B cell (primary cell): ENCODE data around the gene RDH8. TPM values are rescaled to one million over a fixed set of nuclear protein-coding genes. Genes with fewer than 3 reads are reported as not detected.

ENCODE experiments used
- ATAC-seq: fragments of 200-7000 bp; cut with Tn5 transposase; one replicate; pipeline ENCODE4 v1.10.0; 2021; ENCODE audit warnings: low read depth, mild to moderate bottlenecking, moderate number of reproducible peaks, moderate library complexity
- CTCF ChIA-PET: fragments of 350-600 bp; sonication (Branson Sonifier 250); formaldehyde crosslinking; loops from one replicate; lab custom pipeline; 2021; ENCODE audit warnings: antibody characterized with exemption, inconsistent platforms; lab: Charles Lee
- POLR2A ChIA-PET: fragments of 350-600 bp; sonication (Branson Sonifier 250); formaldehyde crosslinking; loops from one replicate; lab custom pipeline; 2021; ENCODE audit warnings: antibody characterized with exemption; lab: Charles Lee
- DNase-seq: peaks from one replicate; pipeline ENCODE4 v3.0.0; 2013
- H2AFZ ChIP-seq: 2 replicates; pipeline ENCODE4 v1.6.1; 2012; ENCODE audit warnings: mild to moderate bottlenecking, low read depth, low read length; ENCODE audit not compliant: insufficient read depth, poor library complexity, severe bottlenecking
- H3K27ac ChIP-seq, 2 donors: 1 replicate in 1 of 2; 2 replicates in 1 of 2; pipeline ENCODE4 v1.5.1; 2012 to 2013; ENCODE audit warnings: low read length in 2 of 2, mild to moderate bottlenecking in 2 of 2, moderate library complexity in 1 of 2
- H3K27me3 ChIP-seq, 4 experiments: fragments of 200-600 bp in 1 of 4; sonication (generic) in 1 of 4; replicated peaks in 1 of 4; 1 replicate in 2 of 4; 2 replicates in 2 of 4; pipeline versions ENCODE4 v1.6.1 to v1.7.0; 2013 to 2016; ENCODE audit warnings: low read length in 3 of 4, mild to moderate bottlenecking in 2 of 4, mixed read lengths in 1 of 4, moderate library complexity in 1 of 4; ENCODE audit not compliant: insufficient read depth in 4 of 4, control insufficient read depth in 3 of 4; ENCODE audit errors: control extremely low read depth in 1 of 4
- H3K36me3 ChIP-seq, 2 experiments: replicated peaks in 1 of 2; 1 replicate in 1 of 2; 2 replicates in 1 of 2; pipeline versions ENCODE4 v1.6.1 to v1.7.1; 2013; ENCODE audit warnings: low read length in 1 of 2; ENCODE audit not compliant: insufficient read depth in 2 of 2, control insufficient read depth in 1 of 2; ENCODE audit errors: control extremely low read depth in 1 of 2, extremely low read depth in 1 of 2
- H3K4me1 ChIP-seq, 2 donors: fragments of 200-600 bp in 1 of 2; sonication (generic) in 1 of 2; 1 replicate in 1 of 2; 2 replicates in 1 of 2; pipeline versions ENCODE4 v1.5.1 to v1.6.1; 2013 to 2017; ENCODE audit warnings: low read length in 2 of 2; ENCODE audit not compliant: control insufficient read depth in 2 of 2, insufficient read depth in 2 of 2
- H3K4me2 ChIP-seq: replicated peaks from 2 replicates; pipeline ENCODE3; 2012; ENCODE audit warnings: mild to moderate bottlenecking, low read depth, low read length; ENCODE audit not compliant: poor library complexity, severe bottlenecking
- H3K4me3 ChIP-seq, 5 experiments: fragments of 200-600 bp in 1 of 5; sonication (generic) in 1 of 5; 1 replicate in 3 of 5; 2 replicates in 2 of 5; pipeline versions ENCODE4 v1.5.1 to v1.7.0; 2011 to 2016; ENCODE audit warnings: low read length in 4 of 5, mild to moderate bottlenecking in 4 of 5, low read depth in 2 of 5, control low read depth in 1 of 5, moderate library complexity in 1 of 5; ENCODE audit not compliant: insufficient read depth in 1 of 5; ENCODE audit errors: control extremely low read depth in 1 of 5, extremely low read depth in 1 of 5
- H3K79me2 ChIP-seq: fragments of 200-600 bp; sonication (generic); one replicate; pipeline ENCODE4 v1.6.0; 2016; ENCODE audit warnings: low read length; ENCODE audit not compliant: control insufficient read depth, insufficient read depth
- H3K9ac ChIP-seq: fragments of 200-600 bp; sonication (generic); 2 replicates; pipeline ENCODE4 v1.6.1; 2017; ENCODE audit warnings: mild to moderate bottlenecking, low read length, moderate library complexity
- H3K9me3 ChIP-seq, 3 donors: one replicate each; pipeline versions ENCODE4 v1.6.1 to v1.7.1; 2013; ENCODE audit warnings: low read length in 2 of 3; ENCODE audit not compliant: control insufficient read depth in 2 of 3, insufficient read depth in 1 of 3; ENCODE audit errors: control extremely low read depth in 1 of 3
- H4K20me1 ChIP-seq: 2 replicates; pipeline ENCODE4 v1.6.0; 2012; ENCODE audit warnings: mild to moderate bottlenecking, low read length; ENCODE audit not compliant: insufficient read depth, control insufficient read depth, poor library complexity, severe bottlenecking
- H3K27ac Mint-ChIP-seq: one replicate; pipeline ENCODE4 v1.8.0; 2021; ENCODE audit warnings: mixed read lengths
- H3K27me3 Mint-ChIP-seq: one replicate; pipeline ENCODE4 v1.8.0; 2021; ENCODE audit warnings: mixed read lengths
- H3K4me1 Mint-ChIP-seq: one replicate; pipeline ENCODE4 v1.8.0; 2021; ENCODE audit warnings: mixed read lengths
- H3K4me3 Mint-ChIP-seq: one replicate; pipeline ENCODE4 v1.8.0; 2021; ENCODE audit warnings: mixed read lengths
- H3K9me3 Mint-ChIP-seq: one replicate; pipeline ENCODE4 v1.8.0; 2022; ENCODE audit warnings: mixed read lengths; ENCODE audit not compliant: insufficient read depth
- EZH2 ChIP-seq: IDR thresholded peaks from 2 replicates; pipeline ENCODE4 v1.6.1; 2012; ENCODE audit warnings: borderline replicate concordance, low read depth, mild to moderate bottlenecking, moderate library complexity, low read length; ENCODE audit not compliant: insufficient read depth, poor library complexity, severe bottlenecking
- WGBS: methylation state at CpG from one replicate; pipeline ENCODE4 v1.1.5; 2013; ENCODE audit warnings: missing lambda C conversion rate; ENCODE audit not compliant: insufficient coverage; 5-methylcytosine and 5-hydroxymethylcytosine counted together
- intact Hi-C: fragments of 100-400 bp; cut with micrococcal nuclease; formaldehyde crosslinking; loops from one replicate; pipeline ENCODE4 v1.10.0; 2022
- polyA plus RNA-seq: library from polyadenylated mRNA; depleted of rRNA; stranded (reverse); fragments of >200 nt; gene quantifications from 2 replicates; pipeline ENCODE4 v1.2.3, GENCODE V29; 2012
- total RNA-seq, 2 donors: library from RNA; stranded (reverse); fragments of 120-200 nt in 1 of 2; gene quantifications; 1 replicate in 1 of 2; 2 replicates in 1 of 2; pipeline versions ENCODE4 v1.2.3 to v1.2.4, GENCODE V29; 2013 to 2022
- TF ChIP-seq, protein P1 (sequence below): fragments of 200-600 bp; IDR thresholded peaks from one replicate; pipeline ENCODE4 v1.8.0; 2022; ENCODE audit warnings: antibody characterized with exemption, mild to moderate bottlenecking

Gene RDH8
- total and polyA plus RNA-seq, 2 donors (not counting 1 experiment from before 2014, with no cell fraction given): not detected

- Histone ChIP-seq H3K4me3 (no peak overlapping the region), H3K4me1 (no peaks in the 10 kb centered on the region), H3K4me2 (no peak overlapping the region), H3K27ac (no peak overlapping the region), H3K9ac (no peak overlapping the region), H2AFZ (no peak overlapping the region), H3K9me3 (peaks cover 0 to 4% (median 0%) of the 10 kb centered on the region in 3 donors), H3K27me3 (peaks cover 0 to 3% (median 0%) of the 10 kb centered on the region in 4 experiments), H4K20me1 (no peaks in the 10 kb centered on the region), H3K36me3 (no peaks in the 10 kb centered on the region), H3K79me2 (no peaks in the 10 kb centered on the region)
- Mint-ChIP-seq H3K27me3 (peaks cover 30% of the 10 kb centered on the region), H3K4me1 (peaks cover 12% of the 10 kb centered on the region), H3K4me3 (no peak overlapping the region), H3K27ac (no peak overlapping the region), H3K9me3 (no peaks in the 10 kb centered on the region)
- DNase-seq (no peak), ATAC-seq (no peak)
- POLR2A ChIA-PET: no interaction called here
- 49% methylated on average over 5 of the region's 11 CpGs for WGBS
- CTCF ChIA-PET: no interaction called here
- intact Hi-C loops: no loop called here
- TF ChIP-seq EZH2: no peak
- TF ChIP-seq, protein P1, sequence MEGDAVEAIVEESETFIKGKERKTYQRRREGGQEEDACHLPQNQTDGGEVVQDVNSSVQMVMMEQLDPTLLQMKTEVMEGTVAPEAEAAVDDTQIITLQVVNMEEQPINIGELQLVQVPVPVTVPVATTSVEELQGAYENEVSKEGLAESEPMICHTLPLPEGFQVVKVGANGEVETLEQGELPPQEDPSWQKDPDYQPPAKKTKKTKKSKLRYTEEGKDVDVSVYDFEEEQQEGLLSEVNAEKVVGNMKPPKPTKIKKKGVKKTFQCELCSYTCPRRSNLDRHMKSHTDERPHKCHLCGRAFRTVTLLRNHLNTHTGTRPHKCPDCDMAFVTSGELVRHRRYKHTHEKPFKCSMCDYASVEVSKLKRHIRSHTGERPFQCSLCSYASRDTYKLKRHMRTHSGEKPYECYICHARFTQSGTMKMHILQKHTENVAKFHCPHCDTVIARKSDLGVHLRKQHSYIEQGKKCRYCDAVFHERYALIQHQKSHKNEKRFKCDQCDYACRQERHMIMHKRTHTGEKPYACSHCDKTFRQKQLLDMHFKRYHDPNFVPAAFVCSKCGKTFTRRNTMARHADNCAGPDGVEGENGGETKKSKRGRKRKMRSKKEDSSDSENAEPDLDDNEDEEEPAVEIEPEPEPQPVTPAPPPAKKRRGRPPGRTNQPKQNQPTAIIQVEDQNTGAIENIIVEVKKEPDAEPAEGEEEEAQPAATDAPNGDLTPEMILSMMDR: no peak
Measured at GRCh38 chr19:9991425-9992191, 21.7 kb upstream of the RDH8 start.

- Histone ChIP-seq H3K4me1 (no peaks in the 10 kb centered on the region), H2AFZ (no peak overlapping the region), H3K27ac (no peak overlapping the region), H4K20me1 (no peaks in the 10 kb centered on the region), H3K9me3 (peaks cover 0 to 4% (median 0%) of the 10 kb centered on the region in 3 donors), H3K4me2 (no peak overlapping the region), H3K36me3 (no peaks in the 10 kb centered on the region), H3K27me3 (peaks cover 0 to 6% (median 1%) of the 10 kb centered on the region in 4 experiments), H3K79me2 (no peaks in the 10 kb centered on the region), H3K4me3 (no peak overlapping the region), H3K9ac (no peak overlapping the region)
- Mint-ChIP-seq H3K4me3 (no peak overlapping the region), H3K4me1 (peaks cover 12% of the 10 kb centered on the region), H3K27ac (no peak overlapping the region), H3K9me3 (no peaks in the 10 kb centered on the region), H3K27me3 (peaks cover 32% of the 10 kb centered on the region)
- intact Hi-C loops: no loop called here
- ATAC-seq (no peak), DNase-seq (no peak)
- no peak for TF ChIP-seq EZH2
- TF ChIP-seq, protein P1: no peak
- WGBS: 65% methylated on average over 5 of the region's 8 CpGs
- ChIA-PET CTCF (no interaction called here), POLR2A (no interaction called here)
Measured at GRCh38 chr19:9995084-9995483, 18.2 kb upstream of the RDH8 start.
